HL-60 (cell line): ENCODE data around the gene ZNF77.

Experiments
- DNase-seq, 2 experiments: peaks; one replicate each; pipeline ENCODE4 v3.0.0-alpha.2; 2010 to 2020; ENCODE audit warnings: low read depth in 1 of 2, low spot score in 1 of 2
- H3K27ac ChIP-seq: fragments of 250-450 bp; sonication (Bioruptor Pico); replicated peaks from 2 replicates; pipeline ENCODE4 v1.5.1; 2020; ENCODE audit warnings: mild to moderate bottlenecking, moderate library complexity
- H3K27me3 ChIP-seq: fragments of 250-450 bp; sonication (Bioruptor Pico); 2 replicates; pipeline ENCODE4 v1.5.1; 2021; ENCODE audit warnings: mild to moderate bottlenecking, moderate library complexity; ENCODE audit not compliant: insufficient read depth, poor library complexity, severe bottlenecking
- H3K4me3 ChIP-seq: replicated peaks from 2 replicates; pipeline ENCODE4 v1.5.1; 2011; ENCODE audit warnings: mild to moderate bottlenecking, control low read depth, low read length; ENCODE audit not compliant: insufficient read depth
- GABPA ChIP-seq: IDR thresholded peaks from 2 replicates; pipeline ENCODE4 v1.6.1; 2012; ENCODE audit warnings: low read depth
- POLR2AphosphoS5 ChIP-seq: IDR thresholded peaks from 2 replicates; pipeline ENCODE4 v1.6.1; 2012; ENCODE audit warnings: low read depth
- SPI1 ChIP-seq: IDR thresholded peaks from 2 replicates; pipeline ENCODE4 v1.6.1; 2012; ENCODE audit warnings: low read depth, mild to moderate bottlenecking, borderline replicate concordance
- TF ChIP-seq, protein P1 (sequence below): IDR thresholded peaks from one replicate; pipeline ENCODE4 v1.5.1; 2011; ENCODE audit warnings: low read length, control low read depth, inconsistent platforms; ENCODE audit not compliant: insufficient read depth
- TF ChIP-seq, protein P2 (sequence below): IDR thresholded peaks from 2 replicates; pipeline ENCODE4 v1.6.1; 2012; ENCODE audit warnings: low read depth; ENCODE audit not compliant: insufficient replicate concordance

The ZNF77 gene

DNA sequence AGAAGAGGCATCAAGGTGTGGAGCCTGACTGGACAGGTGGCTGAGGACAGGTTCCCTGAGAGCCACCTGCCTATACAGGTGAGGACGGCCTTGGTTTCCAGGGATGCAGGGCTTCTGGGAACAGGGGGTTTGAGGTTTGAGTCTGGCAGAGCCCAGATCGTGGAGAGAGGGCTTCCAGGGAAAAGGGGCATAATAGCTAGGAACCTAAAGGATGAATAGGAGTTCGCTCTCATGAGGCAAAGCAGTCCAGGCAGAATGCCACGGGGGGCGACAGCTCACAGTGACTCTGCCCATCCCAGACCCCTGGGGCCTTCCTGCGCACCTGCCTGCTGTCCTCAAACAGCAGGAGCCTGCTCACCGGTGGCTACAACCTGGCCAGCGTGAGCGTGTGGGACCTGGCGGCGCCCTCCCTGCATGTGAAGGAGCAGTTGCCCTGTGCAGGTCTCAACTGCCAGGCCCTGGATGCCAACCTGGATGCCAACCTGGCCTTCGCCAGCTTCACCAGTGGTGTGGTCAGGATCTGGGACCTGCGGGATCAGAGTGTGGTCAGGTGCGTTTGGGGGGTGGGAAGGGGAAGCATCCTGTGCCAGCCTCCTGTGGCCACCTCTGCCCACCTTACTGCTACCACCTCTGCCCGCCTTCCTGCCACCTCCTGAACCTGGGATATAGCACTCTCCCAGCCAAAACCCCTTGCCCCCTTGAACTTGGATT lies 44.6 kb upstream of the ZNF77 start:
- H3K27me3 ChIP-seq = peaks cover 7% of the 10 kb centered on the region
- H3K27ac ChIP-seq = no peak overlapping the region
- TF ChIP-seq GABPA (no peak), POLR2AphosphoS5 (no peak)
- DNase-seq = no peak
- no peak overlapping the region for H3K4me3 ChIP-seq

DNA sequence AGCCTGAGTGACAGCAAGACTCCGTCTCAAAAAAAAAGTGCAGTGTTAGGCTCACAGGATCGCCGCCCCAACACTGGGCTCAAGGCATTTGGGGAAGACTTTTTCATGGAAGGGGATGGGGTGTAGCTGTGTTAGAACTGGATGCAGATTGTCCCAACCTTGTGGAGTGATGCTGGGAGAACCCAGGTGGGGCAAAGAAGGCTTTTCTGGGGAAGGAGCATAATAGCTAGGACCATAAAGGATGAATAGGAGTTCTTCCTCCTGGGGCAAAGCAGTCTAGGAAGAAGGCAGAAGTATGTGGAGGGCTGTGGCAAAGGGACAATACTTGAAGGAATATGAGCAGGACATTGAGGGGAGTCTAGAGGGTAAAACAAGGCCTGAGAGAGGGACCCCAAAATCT lies 43.8 kb upstream of the ZNF77 start:
- DNase-seq = no peak
- peaks cover 15% of the 10 kb centered on the region for H3K27me3 ChIP-seq
- no peak overlapping the region for H3K4me3 ChIP-seq
- no peak for TF ChIP-seq GABPA
- TF ChIP-seq, protein P1, sequence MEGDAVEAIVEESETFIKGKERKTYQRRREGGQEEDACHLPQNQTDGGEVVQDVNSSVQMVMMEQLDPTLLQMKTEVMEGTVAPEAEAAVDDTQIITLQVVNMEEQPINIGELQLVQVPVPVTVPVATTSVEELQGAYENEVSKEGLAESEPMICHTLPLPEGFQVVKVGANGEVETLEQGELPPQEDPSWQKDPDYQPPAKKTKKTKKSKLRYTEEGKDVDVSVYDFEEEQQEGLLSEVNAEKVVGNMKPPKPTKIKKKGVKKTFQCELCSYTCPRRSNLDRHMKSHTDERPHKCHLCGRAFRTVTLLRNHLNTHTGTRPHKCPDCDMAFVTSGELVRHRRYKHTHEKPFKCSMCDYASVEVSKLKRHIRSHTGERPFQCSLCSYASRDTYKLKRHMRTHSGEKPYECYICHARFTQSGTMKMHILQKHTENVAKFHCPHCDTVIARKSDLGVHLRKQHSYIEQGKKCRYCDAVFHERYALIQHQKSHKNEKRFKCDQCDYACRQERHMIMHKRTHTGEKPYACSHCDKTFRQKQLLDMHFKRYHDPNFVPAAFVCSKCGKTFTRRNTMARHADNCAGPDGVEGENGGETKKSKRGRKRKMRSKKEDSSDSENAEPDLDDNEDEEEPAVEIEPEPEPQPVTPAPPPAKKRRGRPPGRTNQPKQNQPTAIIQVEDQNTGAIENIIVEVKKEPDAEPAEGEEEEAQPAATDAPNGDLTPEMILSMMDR = no peak
- no peak for TF ChIP-seq SPI1
- TF ChIP-seq, protein P2, sequence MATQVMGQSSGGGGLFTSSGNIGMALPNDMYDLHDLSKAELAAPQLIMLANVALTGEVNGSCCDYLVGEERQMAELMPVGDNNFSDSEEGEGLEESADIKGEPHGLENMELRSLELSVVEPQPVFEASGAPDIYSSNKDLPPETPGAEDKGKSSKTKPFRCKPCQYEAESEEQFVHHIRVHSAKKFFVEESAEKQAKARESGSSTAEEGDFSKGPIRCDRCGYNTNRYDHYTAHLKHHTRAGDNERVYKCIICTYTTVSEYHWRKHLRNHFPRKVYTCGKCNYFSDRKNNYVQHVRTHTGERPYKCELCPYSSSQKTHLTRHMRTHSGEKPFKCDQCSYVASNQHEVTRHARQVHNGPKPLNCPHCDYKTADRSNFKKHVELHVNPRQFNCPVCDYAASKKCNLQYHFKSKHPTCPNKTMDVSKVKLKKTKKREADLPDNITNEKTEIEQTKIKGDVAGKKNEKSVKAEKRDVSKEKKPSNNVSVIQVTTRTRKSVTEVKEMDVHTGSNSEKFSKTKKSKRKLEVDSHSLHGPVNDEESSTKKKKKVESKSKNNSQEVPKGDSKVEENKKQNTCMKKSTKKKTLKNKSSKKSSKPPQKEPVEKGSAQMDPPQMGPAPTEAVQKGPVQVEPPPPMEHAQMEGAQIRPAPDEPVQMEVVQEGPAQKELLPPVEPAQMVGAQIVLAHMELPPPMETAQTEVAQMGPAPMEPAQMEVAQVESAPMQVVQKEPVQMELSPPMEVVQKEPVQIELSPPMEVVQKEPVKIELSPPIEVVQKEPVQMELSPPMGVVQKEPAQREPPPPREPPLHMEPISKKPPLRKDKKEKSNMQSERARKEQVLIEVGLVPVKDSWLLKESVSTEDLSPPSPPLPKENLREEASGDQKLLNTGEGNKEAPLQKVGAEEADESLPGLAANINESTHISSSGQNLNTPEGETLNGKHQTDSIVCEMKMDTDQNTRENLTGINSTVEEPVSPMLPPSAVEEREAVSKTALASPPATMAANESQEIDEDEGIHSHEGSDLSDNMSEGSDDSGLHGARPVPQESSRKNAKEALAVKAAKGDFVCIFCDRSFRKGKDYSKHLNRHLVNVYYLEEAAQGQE = no peak
- no peak for TF ChIP-seq POLR2AphosphoS5
- H3K27ac ChIP-seq = no peak overlapping the region

DNA sequence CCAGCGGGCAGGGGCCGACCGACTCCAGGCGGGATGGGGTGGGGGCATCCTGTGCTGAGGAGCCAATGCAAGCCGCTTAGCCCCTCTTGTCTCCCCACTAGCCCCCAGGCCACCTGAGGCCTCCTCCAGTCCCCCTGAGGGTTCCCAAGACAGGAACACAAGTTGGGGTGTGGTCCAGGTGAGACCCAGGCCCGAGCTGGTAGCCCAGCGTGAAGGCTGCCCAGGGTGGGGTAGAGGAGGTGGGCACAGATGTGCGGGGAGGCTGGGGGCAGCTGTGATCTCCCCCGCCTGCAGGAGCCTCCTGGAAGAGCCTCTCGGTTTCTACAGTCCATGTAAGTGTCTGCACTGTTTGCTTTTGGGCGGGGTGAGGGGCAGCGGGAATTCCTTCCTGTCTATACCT lies 43.0 kb upstream of the ZNF77 start:
- no peak for TF ChIP-seq SPI1
- TF ChIP-seq, protein P2 = no peak
- no peak for TF ChIP-seq GABPA
- TF ChIP-seq POLR2AphosphoS5 = no peak
- TF ChIP-seq, protein P1 = no peak
- Histone ChIP-seq H3K27ac (no peak overlapping the region), H3K27me3 (peaks cover 13% of the 10 kb centered on the region), H3K4me3 (no peak overlapping the region)
- no peak for DNase-seq

DNA sequence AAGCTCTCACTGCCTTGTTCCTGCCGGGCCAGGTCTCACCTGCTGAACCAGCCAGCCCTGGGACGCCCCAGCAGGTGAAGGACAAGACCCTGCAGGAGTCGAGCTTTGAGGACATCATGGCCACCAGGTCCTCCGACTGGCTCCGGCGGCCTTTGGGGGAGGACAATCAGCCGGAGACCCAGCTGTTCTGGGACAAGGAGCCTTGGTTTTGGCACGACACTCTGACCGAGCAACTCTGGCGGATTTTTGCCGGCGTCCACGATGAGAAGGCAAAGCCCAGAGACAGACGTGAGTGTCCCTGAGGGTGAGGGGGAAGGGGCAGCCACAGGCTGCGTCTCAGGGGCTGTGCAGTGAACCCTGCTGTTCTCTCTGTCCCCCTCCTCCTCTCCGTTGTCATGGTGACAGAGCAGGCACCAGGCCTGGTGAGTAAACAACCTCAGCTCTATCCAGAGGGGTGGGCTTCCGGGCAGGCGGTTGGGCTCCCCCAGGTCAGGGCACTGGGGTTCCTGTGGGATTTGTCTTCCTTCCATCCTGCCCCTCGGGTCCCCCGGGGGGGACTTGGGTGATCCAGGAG lies 42.3 kb upstream of the ZNF77 start:
- TF ChIP-seq, protein P2 = no peak
- no peak for TF ChIP-seq GABPA
- no peak for TF ChIP-seq POLR2AphosphoS5
- no peak for TF ChIP-seq SPI1
- TF ChIP-seq, protein P1 = no peak
- no peak for DNase-seq
- Histone ChIP-seq H3K4me3 (no peak overlapping the region), H3K27me3 (peaks cover 13% of the 10 kb centered on the region), H3K27ac (no peak overlapping the region)
